HG03432 (cell line): ENCODE measurements around the gene ARL14.
A peak's percentile ranks its signal among the peaks of the same experiment; 100 is the strongest.

Source experiments
- ATAC-seq: cut with Tn5 transposase; IDR thresholded peaks from one replicate; pipeline ENCODE4 v1.9.1; 2021; ENCODE audit warnings: mild to moderate bottlenecking, moderate library complexity; ENCODE audit not compliant: unreplicated experiment

Gene ARL14

DNA sequence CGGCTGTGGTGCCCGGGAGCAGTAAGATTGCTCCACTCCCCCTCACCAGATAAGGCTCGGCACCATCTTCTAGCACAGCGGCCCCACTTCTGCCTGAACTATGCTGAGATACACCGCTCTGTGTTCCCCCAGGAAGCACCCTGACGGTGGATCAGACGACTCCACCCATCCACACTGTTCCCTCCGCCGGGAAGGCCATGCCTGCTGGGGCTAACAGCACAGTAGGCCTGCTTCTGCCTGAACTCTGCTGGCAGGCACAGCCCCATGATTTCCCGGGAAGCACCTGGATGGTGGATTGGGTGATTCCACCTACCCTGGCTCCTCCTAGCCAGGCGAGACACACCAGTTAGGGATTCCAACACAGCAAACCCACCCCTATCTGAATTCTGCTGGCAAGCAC lies 42.8 kb downstream of the ARL14 start:
- no peak for ATAC-seq

DNA sequence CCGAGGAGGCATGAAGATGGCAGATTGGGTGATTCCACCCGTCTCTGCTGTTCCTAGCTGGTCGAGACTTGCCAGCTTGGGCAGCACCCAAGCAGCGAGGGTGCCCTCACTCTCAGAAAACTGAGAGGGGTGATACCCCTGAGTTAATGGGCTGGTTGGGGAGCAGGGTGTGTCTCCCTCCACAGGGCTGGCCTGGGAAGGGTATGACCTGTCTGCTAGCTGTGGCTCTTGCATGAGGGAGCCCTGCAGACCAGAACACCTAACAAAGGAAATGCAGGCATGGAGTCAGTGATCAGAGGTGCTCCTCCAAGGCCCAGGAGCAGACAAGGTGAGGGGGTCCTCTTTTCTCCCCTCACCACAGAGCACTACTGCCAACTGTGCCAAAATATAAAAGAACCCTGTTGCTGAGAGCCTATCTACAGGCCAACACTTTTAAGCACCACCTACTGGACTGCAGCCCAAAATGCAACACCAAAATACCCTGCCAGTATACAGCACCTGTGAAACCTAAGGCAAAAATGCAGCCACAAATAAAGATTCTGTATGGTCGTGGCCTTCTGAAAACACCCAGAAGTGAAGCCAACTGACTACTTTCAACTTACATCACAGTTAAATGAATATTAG lies 43.3 kb downstream of the ARL14 start:
- peak; percentile 46 for ATAC-seq

GRCh38 chr3:160722331-160722730 lies 45.4 kb downstream of the ARL14 start:
- no peak for ATAC-seq

- ATAC-seq: no peak
Measured at GRCh38 chr3:160725338-160725737, 48.4 kb downstream of the ARL14 start.
